ENCODE data around the gene SH3PXD2B.
"Not testable (repeated sequence)": the region's sequence is repeated elsewhere in the genome, so short reads cannot be mapped to it uniquely, and the experiment has no call there.

SH3PXD2B gene

GRCh38 chr5:172415362-172416275 lies 38.7 kb downstream of the SH3PXD2B start:
- no peak for DNase-seq

- DNase-seq: peak; percentile 58
These were observed 39.6 kb downstream of the SH3PXD2B start for GRCh38 chr5:172414531-172415361.

GRCh38 chr5:172413601-172414171 lies 40.6 kb downstream of the SH3PXD2B start:
- no peak for DNase-seq

GRCh38 chr5:172412724-172413286 lies 41.5 kb downstream of the SH3PXD2B start:
- peak; percentile 64 for DNase-seq

- no peak for DNase-seq
These were observed 42.7 kb downstream of the SH3PXD2B start for GRCh38 chr5:172411484-172412072.

- DNase-seq: no peak
These were observed 43.5 kb downstream of the SH3PXD2B start for GRCh38 chr5:172410662-172411483.

- no peak for DNase-seq
These were observed 44.2 kb downstream of the SH3PXD2B start for GRCh38 chr5:172410160-172410559.

GRCh38 chr5:172409477-172409876 lies 44.8 kb downstream of the SH3PXD2B start:
- not testable (repeated sequence) for DNase-seq

- peak; percentile 87 for DNase-seq
These were observed 46.5 kb downstream of the SH3PXD2B start for GRCh38 chr5:172407822-172408221.

GRCh38 chr5:172407241-172407691 lies 47.1 kb downstream of the SH3PXD2B start:
- peak; percentile 3 for DNase-seq

GRCh38 chr5:172405226-172406107 lies 48.9 kb downstream of the SH3PXD2B start:
- DNase-seq: no peak

GRCh38 chr5:172404746-172405145 lies 49.6 kb downstream of the SH3PXD2B start:
- DNase-seq: no peak

- DNase-seq: no peak
These were observed 50.5 kb downstream of the SH3PXD2B start for GRCh38 chr5:172403817-172404216.

GRCh38 chr5:172403189-172403796 lies 51.0 kb downstream of the SH3PXD2B start:
- no peak for DNase-seq

GRCh38 chr5:172402531-172403188 lies 51.7 kb downstream of the SH3PXD2B start:
- no peak for DNase-seq

GRCh38 chr5:172402031-172402430 lies 52.3 kb downstream of the SH3PXD2B start:
- not testable (repeated sequence) for DNase-seq

- DNase-seq: no peak
These were observed 54.5 kb downstream of the SH3PXD2B start for GRCh38 chr5:172399826-172400225.

- no peak for DNase-seq
These were observed 55.0 kb downstream of the SH3PXD2B start for GRCh38 chr5:172399336-172399735.

- DNase-seq: not testable (repeated sequence)
These were observed 55.7 kb downstream of the SH3PXD2B start for GRCh38 chr5:172398645-172399044.

All from NCI-H226 (cell line).